ENCODE results near the gene LRFN2.

LRFN2 gene

DNA sequence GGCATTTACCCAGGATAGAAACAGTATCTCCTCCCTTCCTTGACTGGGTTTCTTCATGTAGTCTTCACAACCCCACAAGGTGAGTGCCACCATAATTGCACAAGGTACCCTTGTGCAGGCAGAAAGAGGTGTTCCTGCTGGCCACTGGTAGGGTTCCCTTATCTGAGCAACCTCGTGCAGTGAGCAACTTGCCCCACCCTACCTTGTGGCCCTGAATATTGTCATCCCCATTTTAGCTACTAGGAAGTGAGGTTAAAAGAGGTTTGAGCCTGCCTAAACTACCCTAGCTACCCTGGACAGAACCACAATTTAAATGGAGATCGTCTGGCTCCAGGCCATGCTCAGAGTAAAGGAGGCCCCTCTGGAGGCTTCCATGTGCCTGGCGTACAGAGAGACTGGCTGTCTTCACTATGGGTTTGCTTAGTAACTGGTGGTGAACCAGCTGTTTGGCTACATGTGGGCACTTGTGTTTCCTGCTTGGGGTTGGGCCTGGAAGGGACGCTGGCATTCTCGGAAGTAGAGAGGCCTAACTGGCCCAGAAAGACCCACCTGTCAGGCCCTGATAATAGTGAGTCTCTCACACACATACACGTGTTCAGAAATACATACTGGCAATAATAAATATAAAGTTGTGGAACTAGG, 148.8 kb downstream of the LRFN2 start:
- no peak for DNase-seq (ENCODE audit: low read depth in 2 of 2)

- DNase-seq (ENCODE audit: low read depth in 2 of 2) = no peak
Measured at GRCh38 chr6:40437631-40438030, 149.5 kb downstream of the LRFN2 start.

GRCh38 chr6:40436685-40437604, 150.2 kb downstream of the LRFN2 start:
- DNase-seq (ENCODE audit: low read depth in 2 of 2) = no peak

GRCh38 chr6:40432982-40433381, 154.2 kb downstream of the LRFN2 start:
- DNase-seq (ENCODE audit: low read depth in 2 of 2) = no peak

- no peak for DNase-seq (ENCODE audit: low read depth in 2 of 2)
Measured at GRCh38 chr6:40431706-40432105, 155.5 kb downstream of the LRFN2 start.

DNA sequence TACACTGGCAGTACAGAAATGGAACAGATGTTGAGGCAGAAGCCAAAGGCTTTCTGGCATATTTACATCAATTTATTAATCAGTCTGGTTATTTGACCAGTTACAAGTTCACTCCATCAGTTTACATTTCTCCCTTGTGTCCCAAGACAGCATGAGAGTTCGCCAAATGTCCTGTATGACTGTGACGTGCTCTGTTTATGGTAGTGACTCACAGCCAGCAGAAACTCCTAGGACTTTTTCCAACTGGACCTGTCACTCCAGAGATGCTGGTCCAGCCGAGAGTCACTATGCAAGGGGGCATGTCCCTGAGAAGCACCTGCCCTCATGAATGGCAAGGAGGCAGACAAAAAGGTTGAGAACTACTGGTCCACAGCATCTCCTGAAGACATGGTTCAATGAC, 160.0 kb downstream of the LRFN2 start:
- no peak for DNase-seq (ENCODE audit: low read depth in 2 of 2)

- DNase-seq (ENCODE audit: low read depth in 2 of 2) = no peak
Measured at GRCh38 chr6:40426346-40427066, 160.7 kb downstream of the LRFN2 start.

DNA sequence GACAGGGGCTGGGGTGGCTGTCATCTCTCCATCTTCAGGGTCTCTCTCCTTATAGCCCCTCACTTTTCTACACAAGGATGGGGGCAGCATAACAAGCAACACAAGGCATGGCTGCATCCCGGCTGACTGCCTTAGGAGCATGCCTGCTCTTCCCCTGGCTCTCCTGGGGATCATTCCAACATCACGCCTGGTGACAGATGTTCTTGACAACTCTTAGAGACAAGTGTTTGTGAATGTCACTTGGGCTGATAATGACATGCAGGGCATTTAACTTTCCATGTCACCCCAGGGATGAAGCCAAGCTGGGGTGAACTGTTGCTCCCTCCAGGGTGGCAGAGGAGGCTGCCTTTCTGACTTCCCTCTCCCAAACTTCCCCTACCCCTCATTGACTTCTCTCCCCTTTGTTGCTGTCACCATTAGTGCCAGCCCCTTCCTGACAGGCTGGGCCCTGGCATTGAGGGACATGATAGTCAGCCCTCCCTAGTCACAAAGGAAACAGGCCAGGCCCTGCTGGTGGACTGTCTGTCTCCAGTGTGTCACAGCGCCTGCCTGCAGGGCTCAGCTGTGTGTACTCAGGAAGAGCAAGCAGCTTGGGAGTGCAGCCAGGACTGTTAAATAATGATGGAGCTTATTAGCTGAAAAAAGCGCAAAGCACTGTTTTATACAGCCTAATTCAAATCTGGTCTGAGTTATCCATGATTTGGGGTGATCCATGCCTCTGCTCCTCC, 161.8 kb downstream of the LRFN2 start:
- no peak for DNase-seq (ENCODE audit: low read depth in 2 of 2)

DNA sequence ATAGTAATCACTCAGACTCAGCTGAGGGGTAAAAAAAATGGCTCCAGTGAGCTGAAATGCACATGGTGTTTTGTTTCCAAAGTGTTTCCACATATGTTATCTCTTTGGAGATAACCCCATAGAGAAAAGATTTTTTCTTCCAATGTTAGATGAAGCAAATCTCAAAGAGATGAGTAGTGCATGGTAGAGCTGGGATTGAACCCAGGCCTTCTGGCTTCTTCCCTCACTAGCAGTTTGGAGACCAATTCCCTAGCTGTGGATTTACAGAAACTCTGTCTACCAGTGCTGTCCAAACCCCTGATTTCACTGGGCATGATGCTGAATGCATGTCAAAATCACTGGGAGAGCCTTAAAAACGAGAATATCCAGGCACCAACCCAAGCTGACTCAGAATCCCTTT, 165.1 kb downstream of the LRFN2 start:
- no peak for DNase-seq (ENCODE audit: low read depth in 2 of 2)

- DNase-seq (ENCODE audit: low read depth in 2 of 2) = no peak
Measured at GRCh38 chr6:40419946-40420728, 167.0 kb downstream of the LRFN2 start.

- no peak for DNase-seq (ENCODE audit: low read depth in 2 of 2)
Measured at GRCh38 chr6:40419377-40419776, 167.8 kb downstream of the LRFN2 start.

- DNase-seq (ENCODE audit: low read depth in 2 of 2) = no peak
Measured at GRCh38 chr6:40417031-40417430, 170.1 kb downstream of the LRFN2 start.

DNA sequence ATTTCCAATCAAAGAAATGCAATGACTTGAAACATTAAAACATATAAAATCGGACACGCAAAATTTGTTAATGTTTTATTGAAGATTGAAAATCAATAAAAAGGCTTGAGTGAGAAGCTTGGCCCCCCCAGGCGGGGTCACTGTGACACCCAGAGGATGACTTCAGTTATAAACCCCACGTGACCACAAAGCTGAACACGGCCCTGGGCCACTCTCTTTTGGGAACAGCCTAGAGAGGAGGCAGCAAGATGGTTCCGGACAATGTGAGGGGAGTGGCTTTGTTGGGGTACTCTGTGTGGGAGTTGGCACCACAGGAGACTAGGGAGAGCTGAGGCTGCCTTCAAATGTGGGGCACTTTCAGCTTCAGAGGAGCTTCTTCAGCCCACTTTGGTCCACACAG, 172.5 kb downstream of the LRFN2 start:
- no peak for DNase-seq (ENCODE audit: low read depth in 2 of 2)

GRCh38 chr6:40413239-40413638, 173.9 kb downstream of the LRFN2 start:
- no peak for DNase-seq (ENCODE audit: low read depth in 2 of 2)

GRCh38 chr6:40411881-40412280, 175.3 kb downstream of the LRFN2 start:
- no peak for DNase-seq (ENCODE audit: low read depth in 2 of 2)

DNA sequence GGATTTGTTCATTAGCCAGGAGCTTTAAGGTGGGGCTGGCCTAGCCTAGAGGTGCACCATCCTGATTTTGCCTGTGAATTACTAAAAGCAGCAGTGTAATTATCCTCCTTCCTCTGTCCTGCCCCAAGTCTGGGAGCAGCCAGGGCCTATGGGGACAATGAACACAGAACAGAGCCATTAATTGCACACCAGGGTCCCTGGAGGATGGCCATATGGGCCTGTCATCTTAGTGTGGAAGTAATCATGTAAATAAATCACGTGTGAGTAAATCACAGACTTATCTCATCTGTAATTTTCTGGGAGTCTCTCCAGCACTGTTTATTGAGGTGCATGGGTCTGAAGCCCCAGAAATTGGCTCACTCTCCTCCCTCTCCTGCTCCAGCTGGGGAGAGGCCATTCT, 176.3 kb downstream of the LRFN2 start:
- DNase-seq (ENCODE audit: low read depth in 2 of 2) = no peak

DNA sequence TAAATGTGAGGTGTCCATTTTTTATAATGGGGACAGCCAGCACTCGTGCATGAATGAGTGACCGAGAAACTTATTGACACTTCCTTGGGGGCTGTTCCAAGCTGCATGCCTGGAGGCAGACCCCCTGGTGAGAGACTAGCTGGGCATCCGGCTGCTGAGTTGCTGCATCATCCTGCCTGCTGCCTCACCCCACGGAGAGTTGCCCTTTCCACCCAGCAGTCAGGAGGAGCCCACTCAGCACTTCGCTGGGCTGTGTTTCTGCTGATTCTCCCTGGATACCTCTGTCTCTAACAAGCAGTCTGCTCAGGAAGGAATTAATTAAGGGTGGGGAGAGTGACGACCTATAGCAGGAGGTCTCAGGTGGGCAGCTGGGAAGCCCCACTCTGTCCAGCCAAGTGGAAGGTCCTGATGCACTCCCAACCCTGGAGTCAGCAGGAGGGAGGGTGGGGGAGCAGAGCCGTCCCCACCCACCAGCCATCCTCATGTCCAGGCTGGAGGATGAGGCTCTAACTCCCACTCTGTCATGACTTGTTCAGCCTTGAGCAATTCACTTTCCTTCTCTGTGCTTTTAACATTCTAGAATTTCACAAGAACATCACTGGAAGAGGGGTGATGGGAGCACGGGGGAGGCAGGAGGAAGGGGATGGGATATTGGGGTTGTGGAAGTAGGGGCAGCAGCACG, 177.3 kb downstream of the LRFN2 start:
- DNase-seq (ENCODE audit: low read depth in 2 of 2) = no peak

GRCh38 chr6:40408786-40409542, 178.2 kb downstream of the LRFN2 start:
- DNase-seq (ENCODE audit: low read depth in 2 of 2) = no peak

DNA sequence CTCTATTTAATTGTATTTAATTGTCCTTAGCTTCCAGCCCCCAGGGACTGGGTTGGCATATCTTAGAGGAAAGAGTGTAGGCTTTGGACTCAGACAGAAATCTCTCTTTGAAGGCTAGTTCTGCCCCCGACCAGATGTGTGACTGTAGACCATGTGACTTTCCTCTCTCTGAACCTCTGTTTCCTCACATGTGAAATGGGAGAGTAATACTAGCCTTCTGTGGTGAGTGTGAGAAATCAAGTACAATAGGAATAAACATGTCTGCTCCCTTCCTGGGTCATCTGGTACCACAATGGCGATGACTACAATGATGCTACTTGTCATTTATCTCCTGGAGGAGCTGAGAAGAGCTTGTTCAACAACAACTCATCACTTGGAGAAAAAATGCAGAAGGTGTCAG, 179.9 kb downstream of the LRFN2 start:
- no peak for DNase-seq (ENCODE audit: low read depth in 2 of 2)

DNA sequence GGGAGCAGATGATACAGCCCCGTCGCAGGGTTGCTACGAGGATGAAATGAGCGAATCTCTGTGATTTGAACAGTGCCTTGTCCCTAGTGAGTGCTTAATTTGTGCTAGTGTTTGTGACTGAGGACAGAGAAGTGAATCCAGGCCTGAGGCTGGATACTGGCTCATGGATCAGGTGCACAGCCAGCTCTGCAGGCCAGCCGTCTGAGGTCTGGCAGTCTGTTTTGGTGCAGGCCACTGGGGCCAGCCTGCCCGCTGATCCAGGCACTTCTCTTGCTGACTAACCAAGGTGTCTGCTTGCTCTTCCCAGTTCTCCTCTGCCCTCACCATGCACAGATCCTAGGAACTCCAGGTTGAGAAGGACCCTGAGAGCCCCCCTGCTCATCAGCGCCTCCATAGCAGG, 181.0 kb downstream of the LRFN2 start:
- DNase-seq (ENCODE audit: low read depth in 2 of 2) = no peak

All from stimulated activated CD8-positive, alpha-beta memory T cell treated with anti-CD3 and anti-CD28 coated beads, Interleukin-2, amount 100 ng/mL, for 1 hour (primary cell).